Endothelial cell of umbilical vein (primary cell): ENCODE measurements around the gene VCAN. TPM values are rescaled to one million over a fixed set of nuclear protein-coding genes. Genes with fewer than 3 reads are reported as not detected.

Experiments
- BruUV-seq: library from RNA; stranded (reverse); fragments of 400-500 nt; replicated peaks from 2 replicates; lab custom pipeline; 2021; lab: Mats Ljungman, UMichigan
- CTCF ChIA-PET: fragments of 300-600, 350-600 bp; sonication (Branson Sonifier 250); formaldehyde crosslinking; loops from one replicate; lab custom pipeline; 2021; ENCODE audit warnings: antibody characterized with exemption, inconsistent platforms; lab: Charles Lee
- POLR2A ChIA-PET: fragments of 300-600, 350-600 bp; sonication (Branson Sonifier 250); formaldehyde crosslinking; loops from one replicate; lab custom pipeline; 2021; ENCODE audit warnings: antibody characterized with exemption, inconsistent platforms; lab: Charles Lee
- DNase-seq: peaks from one replicate; pipeline ENCODE4 v3.0.0-alpha.2; 2011; ENCODE audit warnings: low read depth, low spot score
- FAIRE-seq: peaks from 2 replicates; lab custom pipeline; 2011; peaks lifted over from hg19 to GRCh38; lab: Jason Lieb, UNC
- H2AFZ ChIP-seq: 2 replicates; pipeline ENCODE4 v1.6.0; 2012; ENCODE audit warnings: low read depth, low read length, control low read depth, inconsistent platforms
- H3K27ac ChIP-seq: 2 replicates; pipeline ENCODE4 v1.5.1; 2011; ENCODE audit warnings: low read depth, mild to moderate bottlenecking, control low read depth, low read length, moderate library complexity; ENCODE audit not compliant: insufficient read depth
- H3K27me3 ChIP-seq, 2 experiments: 2 replicates each; pipeline versions ENCODE4 v1.6.0 to v1.6.1; 2011; ENCODE audit warnings: low read length in 2 of 2, mixed read lengths in 1 of 2; ENCODE audit not compliant: control insufficient read depth in 2 of 2, insufficient read depth in 2 of 2
- H3K36me3 ChIP-seq, 2 experiments: 2 replicates in 1 of 2; 3 replicates in 1 of 2; pipeline ENCODE4 v1.5.1; 2011; ENCODE audit warnings: low read length in 2 of 2, mild to moderate bottlenecking in 1 of 2, moderate library complexity in 1 of 2; ENCODE audit not compliant: control insufficient read depth in 2 of 2, insufficient read depth in 2 of 2; ENCODE audit errors: extremely low read depth in 1 of 2
- H3K4me1 ChIP-seq: 3 replicates; pipeline ENCODE4 v1.5.1; 2011; ENCODE audit warnings: mild to moderate bottlenecking, low read length; ENCODE audit not compliant: control insufficient read depth, insufficient read depth; ENCODE audit errors: extremely low read depth
- H3K4me2 ChIP-seq: 2 replicates; pipeline ENCODE4 v1.6.1; 2011; ENCODE audit warnings: low read length, control low read depth, mixed read lengths; ENCODE audit not compliant: insufficient read depth
- H3K4me3 ChIP-seq, 3 experiments: fragments of 200-600 bp in 1 of 3; sonication (generic), shearing (Covaris generic) in 1 of 3; replicated peaks in 1 of 3; 2 replicates each; pipeline ENCODE4 v1.5.1; 2011 to 2016; ENCODE audit warnings: control low read depth in 3 of 3, low read length in 3 of 3, mild to moderate bottlenecking in 2 of 3, inconsistent platforms in 1 of 3, low read depth in 1 of 3, moderate library complexity in 1 of 3; ENCODE audit not compliant: insufficient read depth in 1 of 3
- H3K79me2 ChIP-seq: 2 replicates; pipeline ENCODE4 v1.6.0; 2012; ENCODE audit warnings: low read length, inconsistent platforms; ENCODE audit not compliant: control insufficient read depth, insufficient read depth
- H3K9ac ChIP-seq: replicated peaks from 2 replicates; pipeline ENCODE3; 2011; ENCODE audit warnings: low read length, control low read depth; ENCODE audit not compliant: insufficient read depth; ENCODE audit errors: extremely low read depth
- H3K9me1 ChIP-seq: replicated peaks from 3 replicates; pipeline ENCODE4 v1.6.0; 2011; ENCODE audit warnings: mild to moderate bottlenecking, low read length; ENCODE audit not compliant: control insufficient read depth, insufficient read depth; ENCODE audit errors: extremely low read depth
- H3K9me3 ChIP-seq: replicated peaks from 2 replicates; pipeline ENCODE4 v1.5.1; 2012; ENCODE audit warnings: low read length, inconsistent platforms; ENCODE audit not compliant: control insufficient read depth, insufficient read depth
- H4K20me1 ChIP-seq: replicated peaks from 2 replicates; pipeline ENCODE3; 2011; ENCODE audit warnings: mild to moderate bottlenecking, low read length; ENCODE audit not compliant: control insufficient read depth, insufficient read depth; ENCODE audit errors: extremely low read depth
- CTCF ChIP-seq, 2 donors: IDR thresholded peaks; 1 replicate in 1 of 2; 2 replicates in 1 of 2; pipeline ENCODE4 v1.5.1; 2011; ENCODE audit warnings: low read length in 2 of 2, mild to moderate bottlenecking in 2 of 2, moderate library complexity in 2 of 2, control low read depth in 1 of 2, inconsistent platforms in 1 of 2, low read depth in 1 of 2; ENCODE audit not compliant: insufficient read depth in 1 of 2; ENCODE audit errors: extremely low read depth in 1 of 2
- EZH2 ChIP-seq: IDR thresholded peaks from 2 replicates; pipeline ENCODE4 v1.6.1; 2012; ENCODE audit warnings: borderline replicate concordance, low read depth, mild to moderate bottlenecking, moderate library complexity, low read length, inconsistent platforms; ENCODE audit not compliant: severe bottlenecking
- GATA2 ChIP-seq: IDR thresholded peaks from 2 replicates; pipeline ENCODE4 v1.7.0; 2011; ENCODE audit warnings: low read depth, mild to moderate bottlenecking, moderate library complexity, mixed read lengths, low read length; ENCODE audit not compliant: insufficient read length, insufficient read depth
- JUN ChIP-seq: IDR thresholded peaks from 2 replicates; pipeline ENCODE4 v1.6.1; 2011; ENCODE audit warnings: borderline replicate concordance, low read depth; ENCODE audit not compliant: insufficient read length, insufficient read depth
- MAX ChIP-seq: IDR thresholded peaks from 2 replicates; pipeline ENCODE4 v1.6.1; 2011; ENCODE audit not compliant: insufficient read depth, insufficient read length
- MYC ChIP-seq: IDR thresholded peaks from one replicate; pipeline ENCODE4 v1.6.1; 2011; ENCODE audit warnings: mild to moderate bottlenecking, low read depth, low read length
- POLR2A ChIP-seq: IDR thresholded peaks from 2 replicates; pipeline ENCODE4 v1.6.1; 2012; ENCODE audit warnings: low read depth, mild to moderate bottlenecking, control low read depth, low read length
- POLR2AphosphoS5 ChIP-seq: IDR thresholded peaks from 2 replicates; pipeline ENCODE4 v1.6.1; 2012; ENCODE audit warnings: low read depth, mild to moderate bottlenecking, control low read depth, low read length, moderate library complexity; ENCODE audit not compliant: insufficient read depth
- dilution Hi-C: fragments of 300-500 bp; cut with MboI; formaldehyde crosslinking; loops from one replicate; pipeline ENCODE4 v1.15.0; 2019; ENCODE audit warnings: low sequenced_read_pairs; ENCODE audit not compliant: extremely low pct_ligation_motif_present
- intact Hi-C: fragments of 100-400 bp; cut with micrococcal nuclease; formaldehyde crosslinking; loops from one replicate; pipeline ENCODE4 v1.10.0; 2022
- polyA plus RNA-seq, 4 experiments: library from polyadenylated mRNA; depleted of rRNA in 3 of 4; stranded (reverse) in 3 of 4; unstranded in 1 of 4; fragments of >200 nt; gene quantifications; 2 replicates each; pipeline versions ENCODE4 v1.2.1 to v1.2.3, GENCODE V29; 2011 to 2012; ENCODE audit warnings: missing spikeins in 1 of 4
- total RNA-seq: library from RNA; stranded (reverse); gene quantifications from 2 replicates; pipeline ENCODE4 v1.2.3, GENCODE V29; 2021

The VCAN gene
- total and polyA plus RNA-seq, 2 donors (not counting 3 experiments of a cell fraction or from before 2014, with no cell fraction given) = 0.35 to 1.2 TPM

DNA sequence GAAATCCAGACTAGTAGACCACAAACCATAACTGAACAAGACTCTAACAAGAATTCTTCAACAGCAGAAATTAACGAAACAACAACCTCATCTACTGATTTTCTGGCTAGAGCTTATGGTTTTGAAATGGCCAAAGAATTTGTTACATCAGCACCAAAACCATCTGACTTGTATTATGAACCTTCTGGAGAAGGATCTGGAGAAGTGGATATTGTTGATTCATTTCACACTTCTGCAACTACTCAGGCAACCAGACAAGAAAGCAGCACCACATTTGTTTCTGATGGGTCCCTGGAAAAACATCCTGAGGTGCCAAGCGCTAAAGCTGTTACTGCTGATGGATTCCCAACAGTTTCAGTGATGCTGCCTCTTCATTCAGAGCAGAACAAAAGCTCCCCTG lies 68.6 kb downstream of the VCAN start:
- DNase-seq = no peak
- no peak overlapping the region for H3K9ac ChIP-seq
- no peak overlapping the region for H3K27ac ChIP-seq
- no peaks in the 10 kb centered on the region for H3K4me1 ChIP-seq
- ChIA-PET POLR2A (no interaction called here), CTCF (interaction anchor here (0.7 kb wide), 1 partner anchor 8 kb away, joined by 3 read pairs; no protein-coding TSS in a partner anchor)
- H3K79me2 ChIP-seq = no peaks in the 10 kb centered on the region
- no peaks in the 10 kb centered on the region for H3K36me3 ChIP-seq
- TF ChIP-seq EZH2 = no peak
- TF ChIP-seq CTCF (IDR thresholded peaks at IDR 0.05; ENCODE audit: extremely low read depth in 1 of 2, insufficient read depth in 1 of 2, low read depth in 1 of 2, low read length in 2 of 2) = no peak
- TF ChIP-seq MYC = no peak
- no peak for TF ChIP-seq JUN
- no peak for TF ChIP-seq MAX
- TF ChIP-seq POLR2A = no peak
- TF ChIP-seq GATA2 = no peak
- no peak for TF ChIP-seq POLR2AphosphoS5
- no TSS peak for BruUV-seq
- H3K9me3 ChIP-seq = no peaks in the 10 kb centered on the region
- intact Hi-C loops (no loop called here), dilution Hi-C loops (no loop called here)
- no peaks in the 10 kb centered on the region for H4K20me1 ChIP-seq
- H3K9me1 ChIP-seq = no peaks in the 10 kb centered on the region
- H2AFZ ChIP-seq = no peak overlapping the region
- H3K27me3 ChIP-seq = peaks cover 12 to 27% of the 10 kb centered on the region in 2 experiments
- FAIRE-seq = no peak
- H3K4me3 ChIP-seq = no peak overlapping the region
- H3K4me2 ChIP-seq = no peak overlapping the region
